HEK293 (cell line): ENCODE data around the gene IGSF9.

Experiments
- CTCF ChIA-PET: fragments of 350-600 bp; formaldehyde crosslinking; extraction: SDS; loops from one replicate; lab custom pipeline; 2021; ENCODE audit warnings: antibody characterized with exemption; lab: Yijun Ruan, JAX
- POLR2A ChIA-PET: fragments of 300-600 bp; formaldehyde crosslinking; extraction: SDS; loops from one replicate; lab custom pipeline; 2020; ENCODE audit warnings: antibody characterized with exemption, inconsistent platforms; lab: Yijun Ruan, JAX
- H3K27ac ChIP-seq: fragments of 200-500 bp; sonication (Bioruptor generic); 2 replicates; pipeline ENCODE4 v1.5.1; 2014; ENCODE audit warnings: low read depth, low read length, control low read depth, inconsistent platforms; ENCODE audit errors: extremely low read depth
- H3K36me3 ChIP-seq, 2 experiments: fragments of 200-500 bp in 1 of 2; sonication (Bioruptor generic) in 1 of 2; 1 replicate in 1 of 2; 2 replicates in 1 of 2; pipeline ENCODE4 v1.5.1; 2014 to 2017; ENCODE audit warnings: inconsistent platforms in 2 of 2, low read length in 2 of 2; ENCODE audit not compliant: control insufficient read depth in 2 of 2, insufficient read depth in 1 of 2
- H3K4me1 ChIP-seq: fragments of 200-500 bp; sonication (Bioruptor generic); 2 replicates; pipeline ENCODE4 v1.5.1; 2014; ENCODE audit warnings: mild to moderate bottlenecking, low read length, inconsistent platforms; ENCODE audit not compliant: control insufficient read depth, insufficient read depth
- H3K4me3 ChIP-seq: 2 replicates; pipeline ENCODE4 v1.5.1; 2011; ENCODE audit warnings: low read depth, mild to moderate bottlenecking, control low read depth, low read length, moderate library complexity
- H3K9me3 ChIP-seq: fragments of 200-500 bp; sonication (Bioruptor generic); 2 replicates; pipeline ENCODE4 v1.5.1; 2014; ENCODE audit warnings: low read depth, low read length, inconsistent platforms; ENCODE audit not compliant: control insufficient read depth, insufficient read depth
- TRIM28 ChIP-seq: IDR thresholded peaks from 2 replicates; pipeline ENCODE4 v1.6.1; 2011; ENCODE audit warnings: low read length, control low read depth, borderline replicate concordance
- ZBTB20 ChIP-seq: fragments of 450-650 bp; formaldehyde crosslinking; IDR thresholded peaks from 2 replicates; pipeline ENCODE4 v1.5.1; 2016; ENCODE audit warnings: missing biosample characterization, missing genetic modification characterization
- ZIC2 ChIP-seq: fragments of 450-650 bp; formaldehyde crosslinking; IDR thresholded peaks from 2 replicates; pipeline ENCODE4 v1.5.1; 2016; ENCODE audit warnings: missing biosample characterization, missing genetic modification characterization
- ZNF211 ChIP-seq: fragments of 450-650 bp; formaldehyde crosslinking; IDR thresholded peaks from 2 replicates; pipeline ENCODE4 v1.5.1; 2016; ENCODE audit warnings: low read depth, missing biosample characterization, missing genetic modification characterization
- ZNF341 ChIP-seq: fragments of 450-650 bp; formaldehyde crosslinking; IDR thresholded peaks from 2 replicates; pipeline ENCODE4; 2016; ENCODE audit warnings: low read depth, missing biosample characterization, missing genetic modification characterization
- ZNF433 ChIP-seq: fragments of 450-650 bp; formaldehyde crosslinking; IDR thresholded peaks from 2 replicates; pipeline ENCODE4 v1.5.1; 2016; ENCODE audit warnings: missing biosample characterization, missing genetic modification characterization, low read depth
- ZNF544 ChIP-seq: fragments of 450-650 bp; formaldehyde crosslinking; IDR thresholded peaks from 2 replicates; pipeline ENCODE4 v1.5.0; 2017; ENCODE audit warnings: missing biosample characterization, missing genetic modification characterization
- ZNF670 ChIP-seq: fragments of 450-650 bp; formaldehyde crosslinking; IDR thresholded peaks from 2 replicates; pipeline ENCODE4 v1.5.1; 2016; ENCODE audit warnings: missing biosample characterization, missing genetic modification characterization, low read depth
- ZNF792 ChIP-seq: fragments of 450-650 bp; formaldehyde crosslinking; IDR thresholded peaks from 2 replicates; pipeline ENCODE4 v1.5.1; 2016; ENCODE audit warnings: missing biosample characterization, missing genetic modification characterization
- ZNF843 ChIP-seq: fragments of 450-650 bp; formaldehyde crosslinking; IDR thresholded peaks from 2 replicates; pipeline ENCODE4 v1.5.1; 2016; ENCODE audit warnings: missing biosample characterization, missing genetic modification characterization
- ZXDB ChIP-seq: fragments of 450-650 bp; formaldehyde crosslinking; IDR thresholded peaks from 2 replicates; pipeline ENCODE4 v1.5.1; 2016; ENCODE audit warnings: missing biosample characterization, missing genetic modification characterization
- TF ChIP-seq, protein P1 (sequence below): fragments of 450-650 bp; formaldehyde crosslinking; conservative IDR thresholded peaks from 2 replicates; pipeline ENCODE4 v1.5.1; 2016; ENCODE audit warnings: low read depth, missing biosample characterization, missing genetic modification characterization
- TF ChIP-seq, protein P2 (sequence below): fragments of 450-650 bp; formaldehyde crosslinking; IDR thresholded peaks from 2 replicates; pipeline ENCODE4 v1.5.1; 2017; ENCODE audit warnings: missing biosample characterization, mild to moderate bottlenecking, missing genetic modification characterization, moderate library complexity
- TF ChIP-seq, protein P3 (sequence below): fragments of 450-650 bp; formaldehyde crosslinking; IDR thresholded peaks from 2 replicates; pipeline ENCODE4 v1.5.1; 2016; ENCODE audit warnings: missing biosample characterization, missing genetic modification characterization
- TF ChIP-seq, protein P4 (sequence below): sonication (generic); formaldehyde crosslinking; IDR thresholded peaks from 2 replicates; pipeline ENCODE4 v1.8.1; 2022; ENCODE audit warnings: mild to moderate bottlenecking, moderate library complexity, missing genetic modification reagents
- TF ChIP-seq, protein P5 (sequence below): fragments of 450-650 bp; formaldehyde crosslinking; IDR thresholded peaks from 2 replicates; pipeline ENCODE4 v1.5.1; 2016; ENCODE audit warnings: missing biosample characterization, missing genetic modification characterization

IGSF9 gene

DNA sequence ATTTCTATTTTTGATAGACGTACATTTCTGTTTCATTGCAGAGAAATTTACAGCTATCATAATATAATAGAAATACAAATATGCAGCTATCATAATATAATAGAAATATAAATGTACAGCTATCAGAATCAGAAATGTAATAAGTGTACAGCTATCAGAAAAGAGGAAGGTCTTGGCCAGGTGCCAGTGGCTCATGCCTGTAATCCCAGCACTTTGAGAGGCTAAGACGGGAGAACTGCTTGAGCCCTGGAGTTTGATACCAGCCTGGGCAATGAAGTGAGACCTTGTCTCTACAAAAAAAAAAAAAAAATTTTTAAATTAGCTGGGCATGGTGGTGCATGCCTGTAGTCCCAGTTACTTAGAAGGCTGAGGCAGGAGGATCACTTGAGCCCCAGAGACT lies 48.5 kb upstream of the IGSF9 start:
- Histone ChIP-seq H3K4me3 (no peak overlapping the region), H3K36me3 (no peaks in the 10 kb centered on the region), H3K9me3 (no peaks in the 10 kb centered on the region), H3K4me1 (no peaks in the 10 kb centered on the region), H3K27ac (no peak overlapping the region)
- TF ChIP-seq ZNF843 (no peak), ZXDB (tag by site-specific recombination) (no peak), TRIM28 (no peak), ZNF211 (tag by site-specific recombination) (no peak), ZNF341 (tag by site-specific recombination) (no peak), ZNF670 (no peak), ZNF544 (tag by site-specific recombination) (no peak)
- TF ChIP-seq, protein P1, sequence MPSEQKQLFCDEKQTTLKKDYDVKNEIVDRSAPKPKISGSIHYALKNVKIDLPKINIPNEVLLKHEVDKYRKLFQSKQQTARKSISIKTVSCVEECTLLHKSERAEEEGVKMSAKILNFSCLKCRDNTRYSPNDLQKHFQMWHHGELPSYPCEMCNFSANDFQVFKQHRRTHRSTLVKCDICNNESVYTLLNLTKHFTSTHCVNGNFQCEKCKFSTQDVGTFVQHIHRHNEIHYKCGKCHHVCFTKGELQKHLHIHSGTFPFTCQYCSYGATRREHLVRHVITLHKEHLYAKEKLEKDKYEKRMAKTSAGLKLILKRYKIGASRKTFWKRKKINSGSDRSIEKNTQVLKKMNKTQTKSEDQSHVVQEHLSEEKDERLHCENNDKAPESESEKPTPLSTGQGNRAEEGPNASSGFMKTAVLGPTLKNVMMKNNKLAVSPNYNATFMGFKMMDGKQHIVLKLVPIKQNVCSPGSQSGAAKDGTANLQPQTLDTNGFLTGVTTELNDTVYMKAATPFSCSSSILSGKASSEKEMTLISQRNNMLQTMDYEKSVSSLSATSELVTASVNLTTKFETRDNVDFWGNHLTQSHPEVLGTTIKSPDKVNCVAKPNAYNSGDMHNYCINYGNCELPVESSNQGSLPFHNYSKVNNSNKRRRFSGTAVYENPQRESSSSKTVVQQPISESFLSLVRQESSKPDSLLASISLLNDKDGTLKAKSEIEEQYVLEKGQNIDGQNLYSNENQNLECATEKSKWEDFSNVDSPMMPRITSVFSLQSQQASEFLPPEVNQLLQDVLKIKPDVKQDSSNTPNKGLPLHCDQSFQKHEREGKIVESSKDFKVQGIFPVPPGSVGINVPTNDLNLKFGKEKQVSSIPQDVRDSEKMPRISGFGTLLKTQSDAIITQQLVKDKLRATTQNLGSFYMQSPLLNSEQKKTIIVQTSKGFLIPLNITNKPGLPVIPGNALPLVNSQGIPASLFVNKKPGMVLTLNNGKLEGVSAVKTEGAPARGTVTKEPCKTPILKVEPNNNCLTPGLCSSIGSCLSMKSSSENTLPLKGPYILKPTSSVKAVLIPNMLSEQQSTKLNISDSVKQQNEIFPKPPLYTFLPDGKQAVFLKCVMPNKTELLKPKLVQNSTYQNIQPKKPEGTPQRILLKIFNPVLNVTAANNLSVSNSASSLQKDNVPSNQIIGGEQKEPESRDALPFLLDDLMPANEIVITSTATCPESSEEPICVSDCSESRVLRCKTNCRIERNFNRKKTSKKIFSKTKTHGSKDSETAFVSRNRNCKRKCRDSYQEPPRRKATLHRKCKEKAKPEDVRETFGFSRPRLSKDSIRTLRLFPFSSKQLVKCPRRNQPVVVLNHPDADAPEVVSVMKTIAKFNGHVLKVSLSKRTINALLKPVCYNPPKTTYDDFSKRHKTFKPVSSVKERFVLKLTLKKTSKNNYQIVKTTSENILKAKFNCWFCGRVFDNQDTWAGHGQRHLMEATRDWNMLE (tag by site-specific recombination): no peak
- TF ChIP-seq, protein P2, sequence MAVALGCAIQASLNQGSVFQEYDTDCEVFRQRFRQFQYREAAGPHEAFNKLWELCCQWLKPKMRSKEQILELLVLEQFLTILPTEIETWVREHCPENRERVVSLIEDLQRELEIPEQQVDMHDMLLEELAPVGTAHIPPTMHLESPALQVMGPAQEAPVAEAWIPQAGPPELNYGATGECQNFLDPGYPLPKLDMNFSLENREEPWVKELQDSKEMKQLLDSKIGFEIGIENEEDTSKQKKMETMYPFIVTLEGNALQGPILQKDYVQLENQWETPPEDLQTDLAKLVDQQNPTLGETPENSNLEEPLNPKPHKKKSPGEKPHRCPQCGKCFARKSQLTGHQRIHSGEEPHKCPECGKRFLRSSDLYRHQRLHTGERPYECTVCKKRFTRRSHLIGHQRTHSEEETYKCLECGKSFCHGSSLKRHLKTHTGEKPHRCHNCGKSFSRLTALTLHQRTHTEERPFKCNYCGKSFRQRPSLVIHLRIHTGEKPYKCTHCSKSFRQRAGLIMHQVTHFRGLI (tag by site-specific recombination): no peak
- TF ChIP-seq, protein P3, sequence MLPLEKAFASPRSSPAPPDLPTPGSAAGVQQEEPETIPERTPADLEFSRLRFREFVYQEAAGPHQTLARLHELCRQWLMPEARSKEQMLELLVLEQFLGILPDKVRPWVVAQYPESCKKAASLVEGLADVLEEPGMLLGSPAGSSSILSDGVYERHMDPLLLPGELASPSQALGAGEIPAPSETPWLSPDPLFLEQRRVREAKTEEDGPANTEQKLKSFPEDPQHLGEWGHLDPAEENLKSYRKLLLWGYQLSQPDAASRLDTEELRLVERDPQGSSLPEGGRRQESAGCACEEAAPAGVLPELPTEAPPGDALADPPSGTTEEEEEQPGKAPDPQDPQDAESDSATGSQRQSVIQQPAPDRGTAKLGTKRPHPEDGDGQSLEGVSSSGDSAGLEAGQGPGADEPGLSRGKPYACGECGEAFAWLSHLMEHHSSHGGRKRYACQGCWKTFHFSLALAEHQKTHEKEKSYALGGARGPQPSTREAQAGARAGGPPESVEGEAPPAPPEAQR (tag by site-specific recombination): no peak
- TF ChIP-seq, protein P4, sequence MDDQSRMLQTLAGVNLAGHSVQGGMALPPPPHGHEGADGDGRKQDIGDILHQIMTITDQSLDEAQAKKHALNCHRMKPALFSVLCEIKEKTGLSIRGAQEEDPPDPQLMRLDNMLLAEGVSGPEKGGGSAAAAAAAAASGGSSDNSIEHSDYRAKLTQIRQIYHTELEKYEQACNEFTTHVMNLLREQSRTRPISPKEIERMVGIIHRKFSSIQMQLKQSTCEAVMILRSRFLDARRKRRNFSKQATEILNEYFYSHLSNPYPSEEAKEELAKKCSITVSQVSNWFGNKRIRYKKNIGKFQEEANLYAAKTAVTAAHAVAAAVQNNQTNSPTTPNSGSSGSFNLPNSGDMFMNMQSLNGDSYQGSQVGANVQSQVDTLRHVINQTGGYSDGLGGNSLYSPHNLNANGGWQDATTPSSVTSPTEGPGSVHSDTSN (CRISPR knock-in tag): no peak
- TF ChIP-seq, protein P5, sequence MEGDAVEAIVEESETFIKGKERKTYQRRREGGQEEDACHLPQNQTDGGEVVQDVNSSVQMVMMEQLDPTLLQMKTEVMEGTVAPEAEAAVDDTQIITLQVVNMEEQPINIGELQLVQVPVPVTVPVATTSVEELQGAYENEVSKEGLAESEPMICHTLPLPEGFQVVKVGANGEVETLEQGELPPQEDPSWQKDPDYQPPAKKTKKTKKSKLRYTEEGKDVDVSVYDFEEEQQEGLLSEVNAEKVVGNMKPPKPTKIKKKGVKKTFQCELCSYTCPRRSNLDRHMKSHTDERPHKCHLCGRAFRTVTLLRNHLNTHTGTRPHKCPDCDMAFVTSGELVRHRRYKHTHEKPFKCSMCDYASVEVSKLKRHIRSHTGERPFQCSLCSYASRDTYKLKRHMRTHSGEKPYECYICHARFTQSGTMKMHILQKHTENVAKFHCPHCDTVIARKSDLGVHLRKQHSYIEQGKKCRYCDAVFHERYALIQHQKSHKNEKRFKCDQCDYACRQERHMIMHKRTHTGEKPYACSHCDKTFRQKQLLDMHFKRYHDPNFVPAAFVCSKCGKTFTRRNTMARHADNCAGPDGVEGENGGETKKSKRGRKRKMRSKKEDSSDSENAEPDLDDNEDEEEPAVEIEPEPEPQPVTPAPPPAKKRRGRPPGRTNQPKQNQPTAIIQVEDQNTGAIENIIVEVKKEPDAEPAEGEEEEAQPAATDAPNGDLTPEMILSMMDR (tag by site-specific recombination): no peak
- ChIA-PET CTCF (interaction anchor here (0.6 to 4.9 kb wide), 6 partner anchors 13 to 57 kb away, joined by 3 to 40 read pairs (median 4); no protein-coding TSS in a partner anchor), POLR2A (no interaction called here)

DNA sequence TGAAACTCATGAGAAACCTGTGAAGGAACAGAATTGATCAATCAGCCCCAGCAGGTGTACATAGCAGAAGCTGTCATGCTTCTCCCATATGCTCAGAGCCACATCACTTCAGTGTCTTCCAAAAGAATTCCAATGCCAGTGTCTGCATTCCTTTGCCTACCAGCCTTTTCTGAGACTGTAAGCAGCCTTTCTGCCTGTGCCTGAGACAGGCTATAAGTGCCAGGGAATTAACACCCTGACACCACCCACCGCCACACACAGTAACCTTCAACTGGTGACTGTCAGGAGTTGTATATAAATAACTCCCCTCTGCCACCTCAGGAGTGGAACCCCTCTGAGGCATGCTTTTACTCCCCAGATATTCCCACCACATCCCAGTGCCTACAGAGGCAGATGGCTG lies 46.7 kb upstream of the IGSF9 start:
- H3K4me1 ChIP-seq: no peaks in the 10 kb centered on the region
- no peaks in the 10 kb centered on the region for H3K36me3 ChIP-seq
- ChIA-PET POLR2A (no interaction called here), CTCF (interaction anchor here (0.9 to 3.6 kb wide), 2 partner anchors 15 to 99 kb away, joined by 3 to 25 read pairs; no protein-coding TSS in a partner anchor)
- H3K4me3 ChIP-seq: no peak overlapping the region
- TF ChIP-seq ZBTB20 (tag by site-specific recombination): no peak
- TF ChIP-seq ZNF843: no peak
- no peak for TF ChIP-seq ZNF433 (tag by site-specific recombination)
- no peak for TF ChIP-seq ZNF792 (tag by site-specific recombination)
- peak; percentile 66 for TF ChIP-seq ZIC2
- no peak overlapping the region for H3K27ac ChIP-seq
- no peaks in the 10 kb centered on the region for H3K9me3 ChIP-seq
